Astrocyte of the spinal cord (primary cell): Measurements from ENCODE around the gene CRTC3.

Source experiments
- DNase-seq: peaks from one replicate; pipeline ENCODE4 v3.0.0; 2011; ENCODE audit warnings: low read depth, low spot score
- H3K4me3 ChIP-seq: 2 replicates; pipeline ENCODE4 v1.5.1; 2011; ENCODE audit warnings: low read depth, mild to moderate bottlenecking, low read length, moderate library complexity
- CTCF ChIP-seq: IDR thresholded peaks from 2 replicates; pipeline ENCODE4 v1.5.1; 2012; ENCODE audit warnings: low read depth, mild to moderate bottlenecking, low read length, inconsistent platforms
- in situ Hi-C: cut with HindIII; loops from 2 replicates; pipeline ENCODE4 v1.10.0; 2017; ENCODE audit warnings: low sequenced_read_pairs

CRTC3 gene

GRCh38 chr15:90487186-90487585, 42.5 kb upstream of the CRTC3 start:
- no peak for DNase-seq
- TF ChIP-seq CTCF = no peak
- no peak overlapping the region for H3K4me3 ChIP-seq
- in situ Hi-C loops = loop anchor here (25.0 kb wide), 1 partner anchor 125 kb away; the partner anchor contains the start of gene ZNF774

- DNase-seq = no peak
- H3K4me3 ChIP-seq = no peak overlapping the region
- no peak for TF ChIP-seq CTCF
- in situ Hi-C loops = loop anchor here (25.0 kb wide), 1 partner anchor 127 kb away; the partner anchor contains the start of gene ZNF774
Observed at GRCh38 chr15:90489514-90489913, 40.2 kb upstream of the CRTC3 start.

- in situ Hi-C loops = loop anchor here (25.0 kb wide), 1 partner anchor 128 kb away; the partner anchor contains the start of gene ZNF774
- no peak for DNase-seq
- H3K4me3 ChIP-seq = no peak overlapping the region
- TF ChIP-seq CTCF = no peak
Observed at GRCh38 chr15:90489944-90490343, 39.8 kb upstream of the CRTC3 start.

GRCh38 chr15:90493647-90494046, 36.1 kb upstream of the CRTC3 start:
- in situ Hi-C loops = loop anchor here (25.0 kb wide), 1 partner anchor 131 kb away; the partner anchor contains the start of gene ZNF774
- H3K4me3 ChIP-seq = no peak overlapping the region
- DNase-seq = no peak
- no peak for TF ChIP-seq CTCF

GRCh38 chr15:90495067-90495466, 34.7 kb upstream of the CRTC3 start:
- TF ChIP-seq CTCF = no peak
- no peak overlapping the region for H3K4me3 ChIP-seq
- in situ Hi-C loops = loop anchor here (25.0 kb wide), 1 partner anchor 133 kb away; the partner anchor contains the start of gene ZNF774
- no peak for DNase-seq

- in situ Hi-C loops = loop anchor here (25.0 kb wide), 1 partner anchor 134 kb away; the partner anchor contains the start of gene ZNF774
- no peak overlapping the region for H3K4me3 ChIP-seq
- no peak for DNase-seq
- TF ChIP-seq CTCF = no peak
Observed at GRCh38 chr15:90496791-90497190, 32.9 kb upstream of the CRTC3 start.

GRCh38 chr15:90497376-90497775, 32.3 kb upstream of the CRTC3 start:
- H3K4me3 ChIP-seq = no peak overlapping the region
- in situ Hi-C loops = loop anchor here (25.0 kb wide), 1 partner anchor 135 kb away; the partner anchor contains the start of gene ZNF774
- no peak for DNase-seq
- no peak for TF ChIP-seq CTCF
